ENCODE measurements around the gene DUSP5. TPM values are rescaled to one million over a fixed set of nuclear protein-coding genes. Genes with fewer than 3 reads are reported as not detected.
A peak's percentile ranks its signal among the peaks of the same experiment; 100 is the strongest.

Gene DUSP5
- total and polyA plus RNA-seq, 2 of the 4 experiments (the other 2 are of a cell fraction): 42.1 to 48.1 TPM

GRCh38 chr10:110547139-110547761, 49.5 kb downstream of the DUSP5 start:
- peaks cover 2% of the 10 kb centered on the region; the same call in 1 of the 2 replicates for H3K27me3 ChIP-seq (ENCODE audit: control insufficient read depth, insufficient read depth, low read length)
- TF ChIP-seq RAD21 (IDR thresholded peaks at IDR 0.05; ENCODE audit: low read length) (peak; percentile 86), MXI1 (IDR thresholded peaks at IDR 0.05; ENCODE audit: borderline replicate concordance, low read depth, low read length) (no peak), CEBPB (IDR thresholded peaks at IDR 0.05; ENCODE audit: low read depth, low read length) (no peak), SMC3 (IDR thresholded peaks at IDR 0.05; ENCODE audit: low read depth, low read length) (peak; percentile 87), MAZ (IDR thresholded peaks at IDR 0.05; ENCODE audit: borderline replicate concordance, low read depth, low read length) (no peak), CTCF (conservative IDR thresholded peaks at IDR 0.05; ENCODE audit: low read depth, low read length) (peak; percentile 82)
- H3K4ac ChIP-seq (ENCODE audit: low read depth, low read length): no peak overlapping the region
- peaks cover 2% of the 10 kb centered on the region; the same call in 1 of the 2 replicates for H3K4me1 ChIP-seq (ENCODE audit: control insufficient read depth, insufficient read depth, low read length)
- no peak overlapping the region for H4K5ac ChIP-seq (ENCODE audit: low read depth, low read length)
- no peak overlapping the region for H3K27ac ChIP-seq (ENCODE audit: insufficient read depth, low read length)
- intact Hi-C loops (cut with micrococcal nuclease): loop anchor here (1.0 kb wide), 4 partner anchors 46 to 241 kb away; no protein-coding TSS in a partner anchor
- H3K9ac ChIP-seq (ENCODE audit: low read depth, low read length): no peak overlapping the region
- no peaks in the 10 kb centered on the region for H3K9me3 ChIP-seq (ENCODE audit: control insufficient read depth, insufficient read depth, low read length)
- no peak overlapping the region for H2AFZ ChIP-seq (replicated peaks; ENCODE audit: low read length, poor library complexity)
- no peaks in the 10 kb centered on the region for H3K79me1 ChIP-seq (ENCODE audit: low read depth in 1 of 2, low read length in 2 of 2)
- no TSS peak for BruUV-seq (replicated peaks)
- ChIA-PET CTCF (interaction anchor here (0.6 to 2.0 kb wide), 16 partner anchors 9 to 242 kb away, joined by 3 to 12 read pairs (median 4); partner anchors contain the start of gene SMNDC1), POLR2A (ENCODE audit: unreplicated experiment) (no interaction called here)
- H3K4me2 ChIP-seq (ENCODE audit: low read depth, low read length): no peak overlapping the region
- no peak overlapping the region for H2AK9ac ChIP-seq (replicated peaks; ENCODE audit: low read depth, low read length, poor library complexity)
- no peak overlapping the region for H2AK5ac ChIP-seq (ENCODE audit: low read depth, low read length)
- dilution Hi-C loops (cut with HindIII; ENCODE audit: low sequenced_read_pairs, unreplicated experiment): no loop called here
- H4K91ac ChIP-seq (ENCODE audit: insufficient read depth, low read depth, low read length): no peak overlapping the region
- DNase-seq (peak; percentile 77), ATAC-seq (ENCODE audit: low read depth) (peak; percentile 73)
- H3K14ac ChIP-seq (replicated peaks; ENCODE audit: low read depth, low read length): no peak overlapping the region
- H3K56ac ChIP-seq (ENCODE audit: extremely low read depth, insufficient read depth, low read length): no peak overlapping the region
- H3K36me3 ChIP-seq (ENCODE audit: control insufficient read depth, insufficient read depth, low read length): no peaks in the 10 kb centered on the region
- in situ Hi-C loops (cut with MboI; ENCODE audit: low sequenced_read_pairs): loop anchor here (5.0 kb wide), 1 partner anchor 235 kb away; no protein-coding TSS in a partner anchor
- no peak overlapping the region for H2BK15ac ChIP-seq (ENCODE audit: low read depth, low read length)
- H2BK20ac ChIP-seq (ENCODE audit: low read depth, low read length): no peak overlapping the region
- H2BK120ac ChIP-seq (ENCODE audit: low read depth, low read length): no peak overlapping the region
- H3K18ac ChIP-seq (ENCODE audit: low read depth, low read length): no peak overlapping the region
- no peaks in the 10 kb centered on the region for H4K20me1 ChIP-seq (ENCODE audit: insufficient read depth, low read length)
- H3K9me1 ChIP-seq (ENCODE audit: insufficient read depth, low read length): 0 out of 2 replicates have a peak, but pooled peaks cover 5% of the 10 kb centered on the region
- no peak overlapping the region for H3K4me3 ChIP-seq (ENCODE audit: insufficient read depth, low read depth, low read length)
- no peak overlapping the region for H4K8ac ChIP-seq (ENCODE audit: low read depth in 2 of 2, low read length in 2 of 2)
- H2BK5ac ChIP-seq (ENCODE audit: low read depth, low read length, poor library complexity, severe bottlenecking): no peak overlapping the region
- no peak overlapping the region for H3K23ac ChIP-seq (ENCODE audit: low read depth, low read length)
- WGBS, 2 experiments (ENCODE audit: extremely low coverage in 2 of 2, insufficient read length in 1 of 2): no CpG with 5 or more reads among the region's 8 CpGs
